ENCODE measurements around the gene RUNX2. TPM values are rescaled to one million over a fixed set of nuclear protein-coding genes. Genes with fewer than 3 reads are reported as not detected.

Gene RUNX2
- total and polyA plus RNA-seq, 10 of the 15 experiments (the other 5 are each of a cell fraction or from before 2014, with no cell fraction given) = 0.01 to 0.77 (median 0.15) TPM; not detected in 3

DNA sequence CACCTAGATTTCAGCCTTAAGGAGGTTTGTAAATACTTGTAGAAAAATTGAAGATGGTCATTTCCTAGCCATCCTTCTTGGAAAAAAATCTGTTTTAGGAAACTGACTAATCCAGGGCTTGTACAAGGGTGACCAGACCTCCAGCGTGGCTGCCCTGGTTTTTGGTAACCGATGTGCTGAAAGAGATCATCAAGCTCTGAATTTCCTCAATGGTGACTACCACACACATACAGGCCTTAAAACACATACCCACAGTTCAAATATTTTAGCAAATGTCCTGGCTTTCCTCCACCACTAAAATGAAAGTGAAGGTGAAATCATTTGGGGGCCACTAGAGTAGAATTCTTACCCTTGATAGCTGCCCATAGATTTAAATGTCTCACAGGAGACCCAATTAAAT, 264.9 kb downstream of the RUNX2 start:
- no TSS peak for BruUV-seq (replicated peaks)
- FAIRE-seq (no peak), ATAC-seq (no peak), DNase-seq (ENCODE audit: low read depth, low spot score) (no peak)
- Histone ChIP-seq H3K27me3 (replicated peaks in 1 of 2; ENCODE audit: control insufficient read depth in 2 of 2, insufficient read depth in 2 of 2, low read length in 1 of 2) (peaks cover 2% of the 10 kb centered on the region in 2 experiments; a peak in 1 of 4 replicates), H3K79me2 (ENCODE audit: control insufficient read depth, insufficient read depth, low read length) (no peaks in the 10 kb centered on the region), H3K27ac (ENCODE audit: control insufficient read depth, insufficient read depth) (no peak overlapping the region), H4K20me1 (ENCODE audit: control insufficient read depth, insufficient read depth) (no peaks in the 10 kb centered on the region), H3K4me3 (no peak overlapping the region), H3K4me1 (ENCODE audit: control insufficient read depth, insufficient read depth, low read length) (no peaks in the 10 kb centered on the region), H3K9ac (ENCODE audit: control insufficient read depth, insufficient read depth, low read length) (no peak overlapping the region), H2AFZ (ENCODE audit: control insufficient read depth, low read depth, low read length) (no peak overlapping the region), H3K9me3 (replicated peaks; ENCODE audit: control insufficient read depth, insufficient read depth, low read length) (no peaks in the 10 kb centered on the region), H3K36me3 (ENCODE audit: control insufficient read depth in 2 of 2, insufficient read depth in 2 of 2, low read length in 1 of 2) (no peaks in the 10 kb centered on the region), H3K4me2 (ENCODE audit: control insufficient read depth, insufficient read depth) (no peak overlapping the region)
- RAD21 ChIA-PET (ENCODE audit: unreplicated experiment) = no interaction called here
- TF ChIP-seq MLLT1 (IDR thresholded peaks at IDR 0.05) = no peak
- TF ChIP-seq GATAD2B (conservative IDR thresholded peaks at IDR 0.05; ENCODE audit: low read depth) = no peak
- no peak for TF ChIP-seq PAX8 (IDR thresholded peaks at IDR 0.05)
- no peak for TF ChIP-seq YBX1 (IDR thresholded peaks at IDR 0.05)
- TF ChIP-seq NRF1 (conservative IDR thresholded peaks at IDR 0.05; ENCODE audit: low read depth, low read length) = no peak
- TF ChIP-seq ZNF274 (IDR thresholded peaks at IDR 0.05; ENCODE audit: insufficient read depth, insufficient read length) = no peak
- TF ChIP-seq MTA3 (IDR thresholded peaks at IDR 0.05; ENCODE audit: borderline replicate concordance, low read length) = no peak
- TF ChIP-seq ZBTB33 (IDR thresholded peaks at IDR 0.05) = no peak
- TF ChIP-seq ATF2 (IDR thresholded peaks at IDR 0.05; ENCODE audit: low read length) = no peak
- 0% methylated on average over 2 of the region's 2 CpGs for WGBS (ENCODE audit: insufficient coverage, insufficient replicate concordance, low lambda C conversion rate, missing lambda C conversion rate)
- SMC1A ChIA-PET (ENCODE audit: uncharacterized antibody, unreplicated experiment) = no interaction called here
- POLR2A ChIA-PET = no interaction called here
- CTCF ChIA-PET = no interaction called here
- in situ Hi-C loops (cut with MboI) = no loop called here
- intact Hi-C loops (cut with micrococcal nuclease; ENCODE audit: unreplicated experiment) = no loop called here
